GM21390 (cell line): ENCODE measurements around the gene SQSTM1.

Source experiments
- ATAC-seq: cut with Tn5 transposase; IDR thresholded peaks from one replicate; pipeline ENCODE4 v1.9.1; 2021; ENCODE audit not compliant: unreplicated experiment

Gene SQSTM1

DNA sequence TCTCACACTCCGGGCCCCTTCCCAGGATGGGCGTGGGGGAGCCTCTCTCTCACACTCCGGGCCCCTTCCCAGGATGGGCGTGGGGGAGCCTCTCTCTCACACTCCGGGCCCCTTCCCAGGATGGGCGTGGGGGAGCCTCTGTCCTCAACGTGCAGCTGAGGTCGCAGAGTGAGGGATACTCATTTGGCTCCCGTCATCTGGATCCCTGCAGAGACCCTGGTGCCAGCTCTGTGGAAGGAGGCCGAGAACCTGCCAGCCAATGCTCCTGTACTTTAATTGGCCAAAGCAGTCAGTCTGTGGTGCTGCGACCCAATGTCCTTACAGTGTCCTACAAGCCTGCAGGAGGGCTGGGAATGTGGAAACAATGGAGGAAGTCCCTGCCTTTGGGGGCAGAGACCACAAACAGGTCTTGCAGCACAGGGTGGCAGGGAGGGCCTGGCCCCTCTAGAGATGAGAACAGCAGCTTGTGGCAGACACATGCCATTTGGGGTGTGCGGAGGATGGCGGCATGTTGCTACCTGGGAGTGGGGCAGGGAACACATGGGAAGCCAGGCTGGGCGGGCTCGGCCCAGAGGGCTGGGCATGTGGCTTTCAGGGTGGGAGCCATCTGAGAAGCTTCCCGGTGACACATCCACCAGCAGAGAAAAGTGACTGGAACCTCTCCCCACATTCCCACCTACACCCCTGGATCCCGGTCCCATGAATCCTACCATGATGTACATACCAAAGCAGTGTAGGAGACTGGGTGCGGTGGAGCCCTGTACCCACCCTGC, 51.5 kb downstream of the SQSTM1 start:
- no peak for ATAC-seq

DNA sequence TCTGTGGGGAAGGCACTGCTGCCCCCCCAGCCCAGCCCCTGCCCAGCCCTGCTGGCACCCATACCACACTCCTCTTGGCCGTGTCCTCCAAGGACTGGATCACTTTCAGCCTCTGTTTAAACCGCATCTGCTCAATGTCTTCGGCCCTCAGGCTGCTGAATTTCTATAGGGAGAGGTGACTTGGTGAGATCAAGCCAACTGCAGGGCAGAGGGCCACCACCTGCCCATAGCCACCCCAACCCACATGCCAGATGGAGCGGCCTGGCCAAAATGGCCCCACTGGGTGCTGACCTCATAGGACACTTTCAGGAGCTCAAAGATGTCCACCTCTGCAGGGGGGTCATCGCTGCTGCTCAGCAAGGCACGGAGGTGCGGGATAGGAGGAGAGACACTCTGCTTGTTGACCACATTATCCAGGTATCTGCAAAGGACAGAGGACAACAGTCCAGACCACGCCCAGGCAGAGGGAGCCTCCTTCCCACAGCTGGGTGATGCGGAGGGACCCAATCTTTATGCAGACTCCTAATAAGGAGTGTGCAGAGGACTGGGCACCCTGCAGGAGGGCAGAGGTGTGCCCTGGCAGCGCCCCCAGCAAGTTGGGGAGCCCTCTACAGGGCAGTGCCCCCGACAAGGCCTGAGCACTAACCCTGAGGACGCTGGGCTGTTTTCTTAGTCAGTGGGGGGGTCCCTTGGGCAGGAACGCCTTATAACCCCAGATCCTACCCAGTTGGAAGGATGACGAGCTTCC, 52.3 kb downstream of the SQSTM1 start:
- ATAC-seq: no peak

DNA sequence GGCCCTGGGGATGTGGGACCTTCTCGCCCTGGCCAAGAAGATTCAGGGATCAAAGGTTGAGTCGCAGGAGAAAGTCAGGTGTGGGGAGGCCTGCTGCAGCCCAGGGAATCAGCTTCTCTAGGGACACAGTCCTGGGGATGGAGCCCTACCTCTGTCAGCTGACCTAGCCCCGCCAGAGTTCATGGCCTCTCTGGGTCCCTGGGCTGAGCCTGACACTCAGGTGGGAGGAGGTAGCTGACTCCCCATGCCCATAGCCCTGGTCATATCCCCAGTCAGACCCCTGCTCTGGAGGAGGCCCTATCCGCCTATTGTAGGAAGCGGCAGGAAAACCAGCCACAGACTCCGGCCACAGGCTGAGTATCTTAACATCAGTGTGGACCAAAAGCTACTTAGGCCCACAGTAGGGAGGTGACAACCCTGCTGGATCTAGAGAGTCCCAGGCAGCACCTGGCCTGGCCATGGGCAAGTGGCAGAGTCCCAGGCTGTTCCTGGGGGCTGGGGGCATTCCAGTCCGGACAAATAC, 52.9 kb downstream of the SQSTM1 start:
- no peak for ATAC-seq

DNA sequence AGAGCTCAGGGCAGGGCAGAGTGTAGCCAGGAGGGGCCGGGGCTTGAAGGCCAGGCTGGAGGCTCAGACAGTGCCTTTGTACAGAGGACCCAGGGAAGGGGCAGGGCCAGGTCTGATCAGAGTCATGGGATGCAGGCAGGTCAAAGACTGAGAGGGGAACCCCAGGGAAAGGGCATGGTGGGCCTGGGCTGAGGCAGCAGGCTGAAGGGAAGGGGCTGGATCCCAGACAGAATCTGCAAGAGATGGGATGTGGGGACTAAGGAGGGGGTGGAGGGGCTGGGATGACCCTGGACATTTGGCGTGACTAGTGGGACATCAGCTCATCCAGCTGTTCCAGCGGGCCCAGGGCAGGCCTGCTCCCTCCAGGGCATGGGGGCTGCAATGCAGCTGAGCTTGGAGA, 53.4 kb downstream of the SQSTM1 start:
- ATAC-seq: no peak

DNA sequence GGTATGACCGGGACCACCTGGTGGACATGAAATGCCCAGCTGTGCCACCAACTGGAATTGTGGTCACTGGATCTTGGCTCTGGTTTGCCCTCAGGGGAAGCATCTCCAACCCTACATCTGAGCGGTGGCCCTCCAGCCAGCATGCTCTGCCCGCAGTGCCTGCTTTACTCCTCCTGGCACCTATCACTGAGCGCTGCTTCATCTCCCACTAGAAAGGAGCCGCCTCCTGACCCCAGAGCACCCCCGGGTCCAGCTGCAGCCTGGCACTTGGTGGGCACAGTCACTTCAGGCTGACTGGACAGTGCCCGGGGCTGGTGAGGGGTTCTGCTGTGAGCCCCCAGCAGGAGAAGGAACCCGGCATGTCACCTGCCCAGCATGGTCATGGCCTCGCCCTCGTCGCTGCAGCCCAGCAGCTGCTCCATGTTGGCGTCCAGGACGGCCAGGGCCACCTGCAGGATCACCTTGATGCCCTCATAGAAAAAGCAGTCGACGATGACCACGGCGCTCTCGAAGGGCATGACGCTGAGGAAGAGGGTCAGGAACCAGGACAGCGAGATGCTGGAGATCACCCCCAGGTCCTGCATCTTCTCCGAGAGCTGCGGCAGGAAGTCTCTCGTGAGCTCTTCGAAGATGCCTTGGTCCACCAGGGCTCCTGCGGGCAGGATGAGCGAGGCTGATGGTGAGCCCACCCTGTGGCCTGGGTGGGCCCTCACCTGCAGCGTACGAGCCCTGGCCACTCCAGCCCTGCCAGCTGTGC, 54.0 kb downstream of the SQSTM1 start:
- no peak for ATAC-seq

DNA sequence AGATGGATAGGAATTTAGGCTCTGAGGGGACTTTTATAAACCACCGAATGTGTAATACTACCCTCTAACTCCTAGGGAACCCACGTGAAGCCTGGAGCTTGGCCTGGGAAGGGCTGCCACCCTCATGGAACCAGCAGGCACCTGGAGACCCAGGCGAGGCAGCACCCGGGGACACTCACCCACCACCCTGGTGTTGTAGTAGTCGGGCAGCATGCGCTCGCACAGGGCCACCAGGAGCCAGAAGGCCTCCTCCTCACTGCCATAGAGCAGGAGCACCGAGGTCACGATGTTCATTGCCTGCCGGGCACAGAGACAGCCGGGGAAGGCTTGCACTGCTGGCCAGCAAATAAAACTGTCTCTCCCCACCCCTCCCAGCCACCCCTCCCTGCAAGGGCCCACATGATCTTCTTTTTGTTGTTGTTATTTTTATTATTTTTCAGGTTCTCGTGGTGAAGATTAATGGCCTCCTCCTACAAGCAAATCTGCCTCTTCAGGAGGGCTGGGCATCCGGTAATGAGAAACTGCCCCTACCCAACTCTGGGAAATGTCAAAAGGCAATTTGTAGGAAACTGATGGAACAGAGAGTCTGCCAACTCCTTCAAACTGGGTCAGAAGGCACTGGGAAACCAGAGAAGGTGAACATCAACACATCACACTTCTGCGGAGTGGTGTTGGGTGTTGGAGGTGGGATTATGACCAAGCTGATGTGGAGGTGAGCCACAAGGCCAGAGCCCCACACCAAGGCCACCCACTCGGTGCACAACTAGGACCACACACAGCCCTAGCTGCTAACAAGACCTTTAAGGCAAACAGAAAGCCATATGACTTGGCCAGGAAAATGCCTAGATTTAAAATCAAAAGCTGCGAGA, 55.3 kb downstream of the SQSTM1 start:
- no peak for ATAC-seq

DNA sequence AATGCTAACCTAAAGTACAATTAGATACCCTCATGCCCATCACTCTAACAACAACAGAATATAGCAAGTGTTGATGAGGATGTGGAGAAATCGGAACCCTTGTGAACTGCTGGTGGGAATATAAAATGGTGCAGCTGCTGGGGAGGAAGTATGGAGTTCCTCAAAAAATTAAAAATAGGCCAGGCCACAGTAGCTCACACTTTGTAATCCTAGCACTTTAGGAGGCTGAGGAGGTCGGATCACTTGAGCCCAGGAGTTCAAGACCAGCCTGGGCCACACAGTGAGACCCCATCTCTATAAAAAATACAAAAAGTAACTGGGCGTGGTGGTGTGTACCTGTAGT, 55.9 kb downstream of the SQSTM1 start:
- ATAC-seq: no peak

DNA sequence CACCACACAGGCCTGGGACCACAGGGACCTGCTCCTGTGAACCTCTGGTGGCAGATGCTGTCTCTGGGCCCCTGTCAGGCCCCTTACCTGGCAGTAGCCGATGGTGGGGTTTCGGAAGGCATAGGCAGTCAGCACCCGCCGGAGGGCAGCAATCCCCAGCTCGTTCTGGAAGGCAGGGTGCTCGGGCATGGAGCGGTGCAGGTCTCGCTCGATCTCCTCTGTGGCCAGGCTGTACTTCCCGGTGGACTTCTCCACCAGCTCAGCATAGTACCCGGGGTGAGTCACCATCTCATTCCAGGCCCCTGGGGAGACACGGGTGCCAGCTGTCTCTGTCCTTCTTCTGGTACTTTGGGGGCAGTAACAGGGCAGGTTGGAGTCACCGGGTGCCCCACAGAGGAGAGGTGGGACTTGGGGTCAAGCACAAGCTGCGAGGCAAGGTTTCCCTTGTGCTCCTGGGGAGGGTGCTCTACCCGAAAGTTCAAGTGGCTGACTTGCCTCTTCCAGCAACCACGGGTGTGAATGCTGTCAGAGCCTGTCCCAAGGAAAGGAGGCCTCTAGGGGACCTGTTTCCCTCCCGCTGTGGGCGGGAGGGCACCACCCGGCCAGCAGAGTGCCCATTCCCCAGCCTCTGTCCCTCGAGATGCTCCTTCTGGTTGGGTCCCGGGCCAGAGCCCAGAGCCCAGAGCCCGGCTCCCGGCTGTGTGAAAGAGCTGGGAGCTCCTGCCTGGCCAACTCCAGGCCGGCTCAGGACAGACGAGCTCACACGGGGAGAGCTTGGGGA, 57.7 kb downstream of the SQSTM1 start:
- no peak for ATAC-seq

DNA sequence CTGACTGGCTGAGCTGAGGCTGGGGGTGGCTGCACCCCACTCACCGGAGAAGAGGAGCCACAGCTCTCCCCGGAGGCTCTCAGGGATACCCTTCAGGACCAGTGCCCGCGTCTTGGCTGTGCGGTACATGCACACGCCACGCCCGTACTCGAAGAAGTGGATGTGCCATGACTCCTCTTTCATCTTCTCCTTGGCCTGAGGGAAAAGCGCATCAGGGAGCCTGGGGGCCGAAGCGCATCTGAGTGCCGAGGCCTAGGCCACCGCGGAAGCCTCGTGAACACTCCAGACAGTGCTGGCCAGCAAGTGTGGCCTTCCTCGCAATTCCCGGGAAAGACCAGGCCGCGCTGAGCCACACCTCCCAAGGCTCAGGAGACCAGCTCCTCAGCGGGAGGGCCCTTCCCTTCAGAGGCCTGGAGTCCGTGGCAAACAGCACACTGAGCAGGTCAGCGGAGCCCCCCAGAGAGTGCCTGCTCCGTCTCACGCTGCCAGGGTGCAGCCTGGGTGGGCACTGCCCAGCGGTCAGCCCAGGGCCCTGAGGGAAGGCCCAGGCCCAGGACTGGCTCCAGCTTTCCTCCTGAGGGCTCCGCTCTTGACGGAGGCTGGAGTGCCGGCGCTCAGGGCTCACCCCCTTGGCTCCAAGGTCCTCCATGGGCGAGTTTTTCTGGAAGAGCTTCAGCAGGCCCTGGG, 58.4 kb downstream of the SQSTM1 start:
- no peak for ATAC-seq

DNA sequence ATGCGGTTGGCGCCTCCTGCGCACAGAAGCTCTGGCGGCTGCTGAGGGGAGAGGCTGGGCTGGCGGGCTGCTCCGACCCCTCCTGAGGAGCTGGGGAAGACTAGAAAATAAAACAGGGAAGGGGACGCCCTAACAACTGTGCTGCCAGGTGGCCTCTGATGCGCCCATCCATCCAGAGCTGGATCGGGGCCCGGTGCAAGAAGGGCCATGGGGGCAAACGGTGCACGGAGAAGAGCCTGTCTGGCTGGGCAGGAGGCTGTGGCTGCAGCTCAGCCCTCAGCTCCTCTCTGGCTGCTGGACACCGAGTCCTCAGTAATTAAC, 58.9 kb downstream of the SQSTM1 start:
- no peak for ATAC-seq

DNA sequence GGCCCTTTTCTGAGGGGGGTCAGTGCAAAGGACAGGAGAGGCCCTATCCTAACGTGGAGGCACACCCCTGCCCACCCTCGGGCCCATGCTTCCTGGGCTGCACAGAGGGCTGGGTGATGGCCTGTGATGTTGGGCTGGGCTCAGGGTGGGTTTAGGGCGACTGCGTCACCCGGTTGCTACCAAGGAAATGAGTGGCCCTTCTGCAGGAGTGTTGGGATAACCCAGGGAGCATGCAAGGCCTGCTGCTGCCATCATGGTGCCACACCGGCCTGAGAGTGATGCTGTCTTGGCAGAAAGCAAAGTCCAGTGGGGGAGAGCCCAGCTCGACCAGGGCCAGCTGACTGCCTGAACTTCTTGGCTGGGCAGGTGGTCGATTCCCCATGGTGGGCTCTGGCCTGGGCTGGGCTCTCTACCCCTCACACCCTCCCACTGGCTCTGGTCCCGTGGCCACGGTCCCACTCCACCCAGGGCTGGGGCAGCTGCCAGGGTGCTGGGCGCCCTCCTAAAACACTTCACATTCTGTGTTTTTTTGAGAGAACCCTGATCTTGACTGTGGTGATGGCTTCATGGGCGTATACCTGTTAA, 59.5 kb downstream of the SQSTM1 start:
- no peak for ATAC-seq

DNA sequence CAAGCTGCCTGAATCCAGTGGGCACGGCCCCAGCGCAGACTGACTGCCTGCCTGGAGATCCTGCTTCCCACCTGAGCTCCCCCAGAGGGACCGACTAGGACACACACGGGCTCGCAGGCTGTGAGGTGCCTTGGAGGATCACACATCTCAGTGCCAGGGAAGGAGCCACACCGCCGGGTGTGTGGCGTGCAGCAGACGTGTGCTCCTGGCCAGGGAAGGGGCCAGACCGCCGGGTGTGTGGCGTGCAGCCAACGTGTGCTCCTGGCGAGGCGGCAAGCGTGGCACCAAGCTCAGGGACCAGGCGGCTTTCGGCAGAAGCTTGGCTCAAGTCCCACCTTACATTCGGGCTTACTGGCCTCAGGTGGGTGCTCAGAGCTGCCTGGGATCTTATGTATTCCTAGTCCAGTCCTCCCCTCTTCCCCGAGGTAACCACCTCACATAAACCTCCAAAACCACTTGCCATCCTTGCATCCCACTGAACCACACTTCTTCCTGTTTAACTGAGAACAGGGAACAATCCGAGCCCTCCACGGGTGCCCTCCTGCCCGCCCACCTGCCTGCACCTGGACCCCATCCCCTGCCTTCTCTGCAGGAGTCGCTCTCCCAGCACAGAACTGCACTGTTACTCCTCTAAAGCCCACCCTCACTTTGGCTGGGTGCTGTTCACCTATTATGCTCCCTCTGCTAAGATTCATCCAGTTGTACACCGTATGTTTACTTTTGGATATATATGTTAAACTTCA, 60.3 kb downstream of the SQSTM1 start:
- ATAC-seq: no peak

DNA sequence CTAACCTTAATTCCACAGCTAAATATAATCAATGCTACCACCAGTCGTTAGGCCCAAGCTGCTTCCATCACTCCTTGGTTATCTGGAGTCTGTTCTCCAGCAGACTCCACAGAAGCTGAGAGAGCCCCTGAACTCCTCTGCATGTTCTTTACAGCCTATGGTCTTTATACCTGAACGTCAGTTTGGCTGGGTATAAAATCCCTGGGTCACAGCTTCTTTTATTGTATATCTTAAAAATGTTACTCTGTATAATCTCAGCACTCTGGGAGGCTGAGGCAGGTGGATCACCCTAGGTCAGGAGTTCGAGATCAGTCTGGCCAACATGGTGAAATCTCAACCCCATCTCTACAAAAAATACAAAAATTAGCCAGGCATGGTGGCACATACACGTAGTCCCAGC, 61.6 kb downstream of the SQSTM1 start:
- ATAC-seq: no peak

DNA sequence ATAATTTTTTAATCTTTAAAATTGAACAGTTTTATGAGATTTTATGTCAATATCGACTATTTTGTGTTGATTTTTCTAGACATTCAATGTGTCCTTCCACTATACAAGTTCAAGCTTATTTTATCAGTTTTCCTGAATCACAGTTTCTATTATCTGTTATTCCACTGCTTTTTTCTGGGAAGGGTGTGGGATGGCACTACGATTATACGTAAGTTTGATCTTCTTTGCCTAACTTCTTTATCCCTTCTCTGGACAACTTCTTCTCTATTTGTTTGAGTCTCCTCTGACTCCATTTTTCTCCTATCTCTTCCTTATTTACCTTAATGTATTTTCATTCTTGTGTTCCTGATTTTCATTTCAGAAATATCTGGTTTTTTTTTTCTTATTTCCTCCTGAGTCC, 62.5 kb downstream of the SQSTM1 start:
- ATAC-seq: no peak

DNA sequence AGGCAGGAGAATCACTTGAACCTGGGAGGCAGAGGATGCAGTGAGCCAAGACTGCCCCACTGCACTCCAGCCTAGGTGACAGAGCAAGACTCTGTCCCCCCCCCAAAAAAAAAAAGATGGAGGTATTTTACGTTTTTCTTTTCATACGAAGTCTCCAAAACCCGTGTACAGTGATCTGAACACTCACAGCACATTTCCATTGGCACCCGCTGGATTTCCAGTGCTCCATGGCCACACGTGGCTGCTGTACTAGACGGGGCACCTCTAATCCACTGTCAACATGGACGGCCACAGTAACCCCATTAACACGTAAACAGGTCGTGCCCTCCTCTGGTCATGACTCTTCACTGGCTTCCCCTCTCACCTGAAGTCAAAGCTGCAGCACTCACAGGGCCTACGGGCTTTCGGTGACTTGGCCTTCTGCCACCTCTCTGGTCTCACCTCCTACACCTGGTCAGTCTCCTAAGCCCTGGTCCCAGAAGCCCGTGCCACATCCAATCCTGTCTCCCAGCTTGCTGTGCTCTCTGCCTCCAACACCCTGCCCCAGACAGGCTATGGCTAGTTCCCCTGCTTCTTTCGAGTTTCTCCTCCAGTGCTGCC, 64.9 kb downstream of the SQSTM1 start:
- no peak for ATAC-seq

DNA sequence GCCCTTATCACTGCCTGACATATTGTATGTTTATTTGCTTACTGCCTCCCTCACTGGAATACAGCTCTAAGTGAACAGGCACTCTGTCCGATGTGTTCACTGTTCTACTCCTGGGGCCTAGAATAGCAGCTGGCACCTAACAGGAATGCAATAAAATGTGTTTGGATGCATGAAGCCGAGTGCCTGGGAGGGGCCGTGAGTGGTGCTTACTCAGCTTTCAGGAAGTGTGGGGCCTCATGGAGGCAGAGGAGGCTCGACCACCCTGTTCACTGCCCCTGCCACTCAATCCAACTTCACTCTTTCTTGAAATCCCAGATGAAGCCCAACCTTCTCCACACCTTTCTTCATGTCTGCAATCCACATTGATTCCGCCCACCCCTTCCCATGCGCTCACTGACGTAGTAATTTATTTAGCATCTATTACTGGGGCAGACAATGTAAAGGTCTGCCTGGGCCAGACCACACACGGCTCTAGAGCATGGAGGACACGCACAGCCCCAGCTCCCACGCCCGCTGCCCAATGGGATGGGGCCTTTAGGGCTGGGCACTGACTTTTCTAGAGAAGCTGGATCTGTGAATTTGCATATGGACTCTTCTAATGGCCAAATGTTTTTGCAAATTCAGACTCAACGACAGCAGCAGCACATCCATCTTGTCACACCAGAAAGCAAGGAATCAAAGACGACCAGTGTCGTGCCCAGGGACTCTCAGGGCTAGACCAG, 65.6 kb downstream of the SQSTM1 start:
- ATAC-seq: no peak

DNA sequence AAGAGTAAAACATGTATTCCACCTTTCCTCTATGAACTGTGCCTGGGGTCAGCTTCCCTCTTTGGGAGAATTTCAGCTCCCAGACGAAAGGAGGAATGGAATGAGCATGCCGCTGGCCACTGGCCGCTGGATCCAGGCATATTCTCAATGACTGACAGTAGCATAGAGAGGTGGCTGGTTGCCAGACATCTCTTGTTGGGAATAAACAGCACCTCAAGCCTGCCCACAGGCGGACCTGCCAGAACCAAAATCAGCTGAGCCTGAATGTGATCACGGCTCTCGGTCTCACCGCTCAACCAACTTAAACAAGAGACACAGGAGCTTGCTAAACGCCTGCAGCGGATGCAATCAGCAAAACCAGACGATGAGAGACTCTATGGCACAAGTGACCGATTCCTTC, 66.4 kb downstream of the SQSTM1 start:
- ATAC-seq: no peak
